ENCODE results near the gene PFKFB3.
"Not testable (repeated sequence)": the region's sequence is repeated elsewhere in the genome, so short reads cannot be mapped to it uniquely, and the experiment has no call there.

The PFKFB3 gene

GRCh38 chr10:6275022-6275997 is 72.6 kb downstream of the PFKFB3 start:
- no peak for DNase-seq

GRCh38 chr10:6276356-6276755 is 73.6 kb downstream of the PFKFB3 start:
- no peak for DNase-seq

GRCh38 chr10:6278519-6279120 is 75.9 kb downstream of the PFKFB3 start:
- DNase-seq, result no peak

GRCh38 chr10:6279540-6280267 is 77.0 kb downstream of the PFKFB3 start:
- DNase-seq, result no peak

GRCh38 chr10:6280291-6280690 is 77.6 kb downstream of the PFKFB3 start:
- DNase-seq, result no peak

GRCh38 chr10:6282454-6282958 is 79.8 kb downstream of the PFKFB3 start:
- no peak for DNase-seq

- DNase-seq, result no peak
Observed at GRCh38 chr10:6283655-6284054, 80.9 kb downstream of the PFKFB3 start.

- not testable (repeated sequence) for DNase-seq
Observed at GRCh38 chr10:6290621-6291020, 87.9 kb downstream of the PFKFB3 start.

GRCh38 chr10:6292741-6293151 is 90.0 kb downstream of the PFKFB3 start:
- no peak for DNase-seq

GRCh38 chr10:6296425-6296824 is 93.7 kb downstream of the PFKFB3 start:
- not testable (repeated sequence) for DNase-seq

GRCh38 chr10:6296828-6297251 is 94.1 kb downstream of the PFKFB3 start:
- DNase-seq, result no peak

- DNase-seq, result no peak
Observed at GRCh38 chr10:6297522-6297921, 94.8 kb downstream of the PFKFB3 start.

- DNase-seq, result no peak
Observed at GRCh38 chr10:6297951-6298381, 95.2 kb downstream of the PFKFB3 start.

- no peak for DNase-seq
Observed at GRCh38 chr10:6298428-6298827, 95.7 kb downstream of the PFKFB3 start.

- no peak for DNase-seq
Observed at GRCh38 chr10:6299234-6299633, 96.5 kb downstream of the PFKFB3 start.

GRCh38 chr10:6299743-6300105 is 97.0 kb downstream of the PFKFB3 start:
- no peak for DNase-seq

GRCh38 chr10:6300106-6300783 is 97.5 kb downstream of the PFKFB3 start:
- DNase-seq, result no peak

- no peak for DNase-seq
Observed at GRCh38 chr10:6300784-6301460, 98.2 kb downstream of the PFKFB3 start.

GRCh38 chr10:6301488-6302075 is 98.8 kb downstream of the PFKFB3 start:
- DNase-seq, result no peak

Measured in NCI-H1436 (cell line).